Epithelial cell of esophagus (primary cell): ENCODE measurements around the gene ZC2HC1B.
A peak's percentile ranks its signal among the peaks of the same experiment; 100 is the strongest.

Experiments
- DNase-seq: peaks from one replicate; pipeline ENCODE4 v3.0.0; 2010; ENCODE audit warnings: low read depth
- H3K4me3 ChIP-seq: 2 replicates; pipeline ENCODE4 v1.5.1; 2011; ENCODE audit warnings: mild to moderate bottlenecking, low read length, control low read depth
- TF ChIP-seq, protein P1 (sequence below): IDR thresholded peaks from 2 replicates; pipeline ENCODE4 v1.5.1; 2011; ENCODE audit warnings: low read depth, mild to moderate bottlenecking, low read length, control low read depth, inconsistent platforms; ENCODE audit not compliant: insufficient read depth; ENCODE audit errors: missing control alignments

ZC2HC1B gene

DNA sequence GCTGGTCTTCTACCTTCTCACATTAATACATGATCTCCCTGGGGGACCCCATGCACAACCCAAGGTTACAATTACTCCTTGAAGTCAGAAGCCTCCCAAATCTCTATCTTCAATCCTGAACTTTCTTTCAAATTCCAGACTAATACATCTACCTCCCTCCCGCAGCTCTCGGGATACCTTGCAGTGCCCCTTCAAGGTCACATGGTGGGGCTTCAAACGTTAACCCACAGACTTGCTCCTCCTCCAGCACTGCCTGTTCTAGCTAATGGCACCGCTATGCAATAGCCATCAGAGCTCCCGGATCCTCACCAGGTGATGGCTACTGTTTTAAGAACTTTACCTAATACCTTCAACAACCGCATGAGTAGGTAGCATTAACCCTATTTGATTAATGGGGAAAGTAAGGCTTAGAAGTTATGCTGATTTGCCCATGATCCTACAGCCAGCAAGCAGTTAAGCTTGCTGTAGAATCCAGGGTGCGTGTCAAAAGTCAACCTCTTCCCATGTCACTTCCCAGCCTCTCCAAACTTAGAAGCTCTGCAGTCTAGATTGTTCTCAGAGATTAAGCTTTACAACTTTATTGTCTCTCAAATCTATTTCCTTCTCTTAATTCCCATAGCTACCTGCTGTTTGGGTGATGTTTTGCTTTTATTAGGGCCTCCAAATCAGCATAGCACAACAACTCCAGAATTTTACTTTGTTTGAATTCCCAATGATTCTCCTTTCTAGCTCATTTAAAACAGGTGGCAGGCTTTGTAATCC is 99.1 kb downstream of the ZC2HC1B start:
- H3K4me3 ChIP-seq, result no peak overlapping the region
- no peak for DNase-seq
- TF ChIP-seq, protein P1, sequence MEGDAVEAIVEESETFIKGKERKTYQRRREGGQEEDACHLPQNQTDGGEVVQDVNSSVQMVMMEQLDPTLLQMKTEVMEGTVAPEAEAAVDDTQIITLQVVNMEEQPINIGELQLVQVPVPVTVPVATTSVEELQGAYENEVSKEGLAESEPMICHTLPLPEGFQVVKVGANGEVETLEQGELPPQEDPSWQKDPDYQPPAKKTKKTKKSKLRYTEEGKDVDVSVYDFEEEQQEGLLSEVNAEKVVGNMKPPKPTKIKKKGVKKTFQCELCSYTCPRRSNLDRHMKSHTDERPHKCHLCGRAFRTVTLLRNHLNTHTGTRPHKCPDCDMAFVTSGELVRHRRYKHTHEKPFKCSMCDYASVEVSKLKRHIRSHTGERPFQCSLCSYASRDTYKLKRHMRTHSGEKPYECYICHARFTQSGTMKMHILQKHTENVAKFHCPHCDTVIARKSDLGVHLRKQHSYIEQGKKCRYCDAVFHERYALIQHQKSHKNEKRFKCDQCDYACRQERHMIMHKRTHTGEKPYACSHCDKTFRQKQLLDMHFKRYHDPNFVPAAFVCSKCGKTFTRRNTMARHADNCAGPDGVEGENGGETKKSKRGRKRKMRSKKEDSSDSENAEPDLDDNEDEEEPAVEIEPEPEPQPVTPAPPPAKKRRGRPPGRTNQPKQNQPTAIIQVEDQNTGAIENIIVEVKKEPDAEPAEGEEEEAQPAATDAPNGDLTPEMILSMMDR, result no peak

DNA sequence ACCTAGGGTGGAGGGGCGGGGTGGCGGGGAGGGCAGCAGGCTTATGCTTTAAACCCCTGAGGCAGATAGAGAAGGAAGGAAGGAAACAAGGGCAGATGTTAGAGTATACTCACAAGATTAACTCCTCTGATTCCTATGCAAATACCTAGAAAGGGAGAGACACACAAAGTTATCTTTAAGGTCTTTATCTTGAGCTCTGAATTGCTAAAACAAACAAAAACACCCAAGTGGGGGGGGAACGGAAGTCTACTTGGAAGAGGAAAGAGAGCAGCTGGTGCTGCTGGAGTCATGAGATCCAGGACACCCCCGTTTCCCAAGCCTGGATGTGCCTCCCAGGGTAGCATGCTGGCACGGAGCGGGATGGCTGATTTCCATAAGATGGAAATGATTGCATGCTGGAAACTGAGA is 100.4 kb downstream of the ZC2HC1B start:
- no peak for DNase-seq
- TF ChIP-seq, protein P1, result no peak
- no peak overlapping the region for H3K4me3 ChIP-seq

DNA sequence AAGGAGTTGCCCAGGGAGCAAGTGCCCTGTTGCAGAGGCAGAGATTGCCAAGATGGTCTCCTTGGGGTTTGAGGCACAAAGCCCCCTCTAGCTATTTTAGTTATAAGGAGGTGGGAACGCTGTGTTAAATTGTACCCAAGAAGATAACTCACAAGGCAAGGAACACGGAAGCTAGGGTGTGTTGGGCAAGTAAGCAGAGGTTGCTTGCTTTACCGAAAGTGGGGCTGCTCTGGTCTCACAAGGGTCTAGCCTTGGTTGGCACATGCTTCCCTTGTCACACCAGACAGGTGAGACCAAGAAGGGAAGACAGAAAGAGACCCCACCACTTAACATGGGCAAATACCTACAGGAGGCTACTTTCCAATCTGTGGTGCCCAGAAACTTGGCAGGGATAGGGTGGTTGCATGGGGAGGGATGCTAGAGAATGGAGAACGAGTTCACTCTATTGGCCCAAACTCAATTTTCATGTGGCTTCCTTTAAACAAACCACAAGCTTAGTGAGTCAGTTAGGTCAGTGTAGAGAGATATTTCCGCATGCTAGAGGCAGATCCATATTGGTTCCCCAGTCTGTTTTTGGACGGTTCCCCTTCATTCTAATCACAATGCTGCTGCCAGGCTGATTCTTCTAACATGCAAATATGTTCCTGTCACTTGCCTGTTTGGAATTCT is 101.4 kb downstream of the ZC2HC1B start:
- TF ChIP-seq, protein P1, result no peak
- H3K4me3 ChIP-seq, result no peak overlapping the region
- peak; percentile 36 for DNase-seq

DNA sequence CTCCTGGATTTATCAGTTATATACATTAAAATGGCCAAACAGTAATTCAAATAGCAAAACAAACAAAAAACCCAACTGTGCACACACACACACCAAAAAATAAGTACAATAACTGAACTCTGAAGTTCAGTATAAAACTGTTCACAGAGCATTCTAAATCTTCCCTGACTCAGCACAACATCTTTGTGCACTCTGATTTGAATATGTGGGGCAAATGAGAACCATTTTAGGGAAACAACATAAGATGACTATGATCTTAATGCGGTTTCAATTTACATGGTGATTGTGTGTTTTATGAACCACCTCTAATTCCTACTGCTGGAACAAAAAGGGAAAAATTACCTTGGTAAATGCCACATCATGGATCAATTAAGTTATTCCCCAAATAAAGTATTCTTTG is 102.0 kb downstream of the ZC2HC1B start:
- TF ChIP-seq, protein P1, result no peak
- no peak for DNase-seq
- H3K4me3 ChIP-seq, result no peak overlapping the region

DNA sequence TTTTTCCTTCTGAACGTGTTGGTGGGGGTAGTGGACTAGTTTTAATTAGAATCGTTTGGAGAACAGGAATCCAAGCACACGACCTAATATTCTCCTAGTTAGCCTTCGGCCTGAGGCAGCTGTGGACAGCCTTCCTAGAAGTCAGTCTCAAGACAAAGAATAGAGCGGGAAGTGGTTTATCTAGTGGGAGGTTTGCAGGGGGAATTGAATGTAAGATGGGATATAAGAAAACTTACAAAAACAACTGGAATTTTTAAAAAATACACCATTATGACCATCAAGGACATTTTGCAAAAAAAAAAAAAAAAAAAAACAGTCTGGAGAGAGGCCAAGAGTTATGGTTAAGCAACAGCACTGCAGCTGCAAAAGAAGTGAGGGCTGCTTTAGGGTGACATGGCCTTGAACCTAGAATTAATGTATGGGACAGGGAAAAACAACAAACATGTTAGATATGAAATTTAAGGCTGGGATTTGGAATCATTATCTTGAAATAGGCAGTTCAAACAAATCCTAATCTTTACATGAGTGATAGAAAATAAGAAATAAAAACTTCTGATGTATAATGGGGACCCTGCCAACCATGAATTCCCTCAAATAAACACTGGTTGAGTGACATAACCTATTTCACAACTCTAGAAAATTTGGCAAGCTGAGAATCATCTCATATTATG is 103.6 kb downstream of the ZC2HC1B start:
- H3K4me3 ChIP-seq, result no peak overlapping the region
- TF ChIP-seq, protein P1, result no peak
- no peak for DNase-seq

DNA sequence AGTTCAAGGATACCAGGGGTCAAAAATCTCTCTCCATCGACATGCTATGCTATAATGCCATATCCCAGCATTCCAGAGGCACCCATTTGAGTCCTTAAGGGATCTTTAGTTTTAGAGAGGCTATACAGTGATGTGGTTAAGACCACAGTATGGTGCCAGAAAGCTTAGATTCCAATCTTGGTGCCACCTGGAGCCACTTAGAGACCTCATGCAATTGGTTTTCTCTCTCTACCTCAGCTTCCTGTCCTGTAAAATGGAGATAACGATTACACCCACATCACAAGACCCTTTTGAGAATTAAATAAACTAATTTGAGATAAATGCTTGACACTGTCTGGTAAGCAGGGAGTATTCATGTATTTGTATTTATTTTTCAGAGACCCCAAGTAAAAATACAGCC is 104.8 kb downstream of the ZC2HC1B start:
- TF ChIP-seq, protein P1, result no peak
- no peak overlapping the region for H3K4me3 ChIP-seq

More for the DNA sequence above, 104.8 kb downstream of the ZC2HC1B start:
- no peak for DNase-seq
